Neutrophil (primary cell): ENCODE results near the gene MXI1.

Experiments
- H3K27ac ChIP-seq: fragments of 200-600 bp; sonication (generic); 2 replicates; pipeline ENCODE4 v1.5.1; 2016; ENCODE audit warnings: mild to moderate bottlenecking, moderate library complexity
- H3K27me3 ChIP-seq: fragments of 200-600 bp; sonication (generic); 2 replicates; pipeline ENCODE4 v1.6.0; 2016; ENCODE audit warnings: mild to moderate bottlenecking
- H3K36me3 ChIP-seq: fragments of 200-600 bp; sonication (generic); 2 replicates; pipeline ENCODE4 v1.5.1; 2017
- H3K4me1 ChIP-seq, 2 experiments: fragments of 200-600 bp in 1 of 2; sonication (generic) in 1 of 2; 1 replicate in 1 of 2; 2 replicates in 1 of 2; pipeline versions ENCODE4 v1.5.1 to v1.6.1; 2013 to 2016; ENCODE audit warnings: low read depth in 1 of 2, low read length in 1 of 2, mild to moderate bottlenecking in 1 of 2, moderate library complexity in 1 of 2; ENCODE audit not compliant: control insufficient read depth in 1 of 2, insufficient read depth in 1 of 2
- H3K4me3 ChIP-seq, 2 experiments: fragments of 200-600 bp in 1 of 2; sonication (generic) in 1 of 2; 1 replicate in 1 of 2; 2 replicates in 1 of 2; pipeline ENCODE4 v1.5.1; 2013 to 2016; ENCODE audit warnings: low read depth in 1 of 2, low read length in 1 of 2, mild to moderate bottlenecking in 1 of 2, moderate library complexity in 1 of 2
- H3K9me3 ChIP-seq: fragments of 200-600 bp; sonication (generic); 2 replicates; pipeline ENCODE4 v1.5.1; 2016
- TF ChIP-seq, protein P1 (sequence below): fragments of 200-600 bp; sonication (generic); IDR thresholded peaks from 2 replicates; pipeline ENCODE4 v1.5.1; 2016; ENCODE audit warnings: antibody characterized with exemption

The MXI1 gene

GRCh38 chr10:110334061-110334656 is 126.8 kb downstream of the MXI1 start:
- Histone ChIP-seq H3K9me3 (peaks cover 5% of the 10 kb centered on the region), H3K27me3 (no peaks in the 10 kb centered on the region), H3K27ac (no peak overlapping the region), H3K4me1 (peaks cover 0 to 5% of the 10 kb centered on the region in 2 experiments), H3K4me3 (no peak overlapping the region), H3K36me3 (no peaks in the 10 kb centered on the region)
- TF ChIP-seq, protein P1, sequence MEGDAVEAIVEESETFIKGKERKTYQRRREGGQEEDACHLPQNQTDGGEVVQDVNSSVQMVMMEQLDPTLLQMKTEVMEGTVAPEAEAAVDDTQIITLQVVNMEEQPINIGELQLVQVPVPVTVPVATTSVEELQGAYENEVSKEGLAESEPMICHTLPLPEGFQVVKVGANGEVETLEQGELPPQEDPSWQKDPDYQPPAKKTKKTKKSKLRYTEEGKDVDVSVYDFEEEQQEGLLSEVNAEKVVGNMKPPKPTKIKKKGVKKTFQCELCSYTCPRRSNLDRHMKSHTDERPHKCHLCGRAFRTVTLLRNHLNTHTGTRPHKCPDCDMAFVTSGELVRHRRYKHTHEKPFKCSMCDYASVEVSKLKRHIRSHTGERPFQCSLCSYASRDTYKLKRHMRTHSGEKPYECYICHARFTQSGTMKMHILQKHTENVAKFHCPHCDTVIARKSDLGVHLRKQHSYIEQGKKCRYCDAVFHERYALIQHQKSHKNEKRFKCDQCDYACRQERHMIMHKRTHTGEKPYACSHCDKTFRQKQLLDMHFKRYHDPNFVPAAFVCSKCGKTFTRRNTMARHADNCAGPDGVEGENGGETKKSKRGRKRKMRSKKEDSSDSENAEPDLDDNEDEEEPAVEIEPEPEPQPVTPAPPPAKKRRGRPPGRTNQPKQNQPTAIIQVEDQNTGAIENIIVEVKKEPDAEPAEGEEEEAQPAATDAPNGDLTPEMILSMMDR: no peak

DNA sequence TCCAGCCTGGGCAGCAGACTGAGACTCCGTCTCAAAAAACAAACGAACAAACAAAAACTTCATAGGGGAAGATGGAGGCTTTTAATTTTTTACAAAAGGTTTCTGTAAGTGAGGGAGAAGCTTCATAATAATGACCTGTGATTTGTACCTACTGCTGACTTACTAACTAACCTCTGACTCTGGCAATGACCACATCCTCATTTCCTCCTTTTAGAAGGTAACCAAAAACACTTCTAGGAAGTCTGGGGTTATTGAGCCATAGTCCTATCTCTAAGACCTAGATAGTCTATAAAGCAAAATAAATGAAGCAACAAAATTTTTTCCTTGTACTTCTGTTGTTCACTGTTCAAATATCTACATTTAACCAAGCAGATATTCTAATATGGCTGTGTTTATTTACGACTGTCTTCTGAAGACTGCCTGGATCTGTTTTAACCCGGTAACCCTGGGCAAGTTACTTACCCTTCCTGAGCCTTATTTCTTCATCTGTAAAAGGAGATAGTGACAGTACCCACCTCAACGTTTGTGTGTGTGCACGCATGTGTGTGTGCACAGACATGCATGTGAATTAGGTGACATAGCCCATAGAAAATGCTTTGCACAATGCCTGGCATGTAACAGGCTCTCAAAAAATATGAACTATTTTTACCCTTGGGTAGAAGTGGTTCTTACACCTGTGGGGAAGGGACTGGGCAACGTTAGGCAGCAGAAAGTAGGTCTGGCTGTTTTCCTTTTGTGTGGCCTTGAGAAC is 128.1 kb downstream of the MXI1 start:
- H3K4me1 ChIP-seq: peaks cover 0 to 5% of the 10 kb centered on the region in 2 experiments
- H3K36me3 ChIP-seq: no peaks in the 10 kb centered on the region
- H3K27me3 ChIP-seq: no peaks in the 10 kb centered on the region
- TF ChIP-seq, protein P1: no peak
- no peak overlapping the region for H3K27ac ChIP-seq
- H3K9me3 ChIP-seq: peaks cover 5% of the 10 kb centered on the region
- H3K4me3 ChIP-seq: no peak overlapping the region

DNA sequence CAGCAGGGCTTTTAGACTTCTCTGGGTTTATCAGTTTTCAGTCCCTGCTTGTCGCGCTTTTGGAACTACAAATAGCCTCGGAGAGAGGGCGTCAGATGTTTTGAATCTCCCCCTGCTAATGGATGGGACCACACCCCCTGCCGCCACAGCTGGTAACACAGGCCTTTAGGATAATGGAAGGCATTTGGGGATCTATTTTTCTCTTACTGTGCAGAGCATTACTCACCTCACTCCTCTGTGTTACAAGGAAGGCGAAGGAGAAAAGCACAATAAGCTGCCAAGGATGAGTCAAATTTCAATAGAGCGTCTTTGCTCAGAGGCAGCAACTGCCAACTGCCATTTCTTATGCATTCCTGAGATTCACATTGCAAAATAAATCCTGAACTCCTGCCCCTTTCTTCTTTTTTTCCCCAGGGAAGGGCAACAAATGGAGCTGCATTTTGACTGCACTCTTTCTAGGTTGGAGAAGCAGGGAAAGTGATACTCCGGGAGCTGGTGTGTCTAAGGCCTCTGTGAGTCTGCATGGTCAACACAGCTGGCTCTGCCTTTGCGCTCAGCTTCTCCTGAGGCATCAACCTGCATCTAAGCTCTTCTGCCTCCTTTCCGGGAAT is 128.8 kb downstream of the MXI1 start:
- Histone ChIP-seq H3K4me3 (no peak overlapping the region), H3K9me3 (peaks cover 2% of the 10 kb centered on the region), H3K4me1 (peaks cover 0 to 5% of the 10 kb centered on the region in 2 experiments), H3K36me3 (no peaks in the 10 kb centered on the region), H3K27ac (no peak overlapping the region), H3K27me3 (no peaks in the 10 kb centered on the region)
- TF ChIP-seq, protein P1: no peak
